Lung (tissue), 16 donors: ENCODE measurements around the gene RAB13. TPM values are rescaled to one million over a fixed set of nuclear protein-coding genes. Genes with fewer than 3 reads are reported as not detected.
"Not testable (repeated sequence)": the region's sequence is repeated elsewhere in the genome, so short reads cannot be mapped to it uniquely, and the experiment has no call there.

ENCODE experiments used
- ATAC-seq: fragments of 200-7000 bp; cut with Tn5 transposase; one replicate; pipeline ENCODE4 v1.9.1; 2020; ENCODE audit warnings: moderate number of reproducible peaks; ENCODE audit not compliant: insufficient read depth, low FRiP score
- DNase-seq, 3 donors: peaks; one replicate each; pipeline ENCODE4 v3.0.0-alpha.2; 2013 to 2017
- H3K27ac ChIP-seq, 2 donors: one replicate each; pipeline ENCODE4 v1.5.1; 2013; ENCODE audit warnings: mild to moderate bottlenecking in 2 of 2, moderate library complexity in 2 of 2, control low read depth in 1 of 2, inconsistent platforms in 1 of 2, low read depth in 1 of 2, low read length in 1 of 2
- H3K27me3 ChIP-seq, 3 donors: one replicate each; pipeline ENCODE4 v1.5.1; 2013; ENCODE audit warnings: low read length in 2 of 3; ENCODE audit not compliant: control insufficient read depth in 3 of 3, insufficient read depth in 3 of 3
- H3K36me3 ChIP-seq, 4 donors: one replicate each; pipeline ENCODE4 v1.5.1; 2013; ENCODE audit warnings: low read length in 4 of 4, mild to moderate bottlenecking in 1 of 4, moderate library complexity in 1 of 4; ENCODE audit not compliant: control insufficient read depth in 4 of 4, insufficient read depth in 4 of 4
- H3K4me1 ChIP-seq, 5 donors: one replicate each; pipeline ENCODE4 v1.5.1; 2013; ENCODE audit warnings: low read length in 5 of 5, mild to moderate bottlenecking in 2 of 5, moderate library complexity in 1 of 5; ENCODE audit not compliant: control insufficient read depth in 5 of 5, insufficient read depth in 5 of 5
- H3K4me3 ChIP-seq: one replicate; pipeline ENCODE4 v1.5.1; 2013; ENCODE audit warnings: mild to moderate bottlenecking, control low read depth, moderate library complexity
- H3K9ac ChIP-seq, 2 donors: one replicate each; pipeline ENCODE4 v1.5.1; 2013; ENCODE audit warnings: low read length in 2 of 2, control low read depth in 1 of 2; ENCODE audit not compliant: insufficient read depth in 1 of 2
- H3K9me3 ChIP-seq, 4 donors: one replicate each; pipeline ENCODE4 v1.5.1; 2013; ENCODE audit warnings: low read length in 3 of 4, mild to moderate bottlenecking in 1 of 4, moderate library complexity in 1 of 4; ENCODE audit not compliant: control insufficient read depth in 4 of 4, insufficient read depth in 3 of 4
- CTCF ChIP-seq: IDR thresholded peaks from 2 replicates; pipeline ENCODE4 v1.5.1; 2012; ENCODE audit warnings: mild to moderate bottlenecking; ENCODE audit errors: control extremely low read depth, extremely low read depth
- WGBS, 2 donors: extraction: QIAGEN DNeasy Blood & Tissue Kit; methylation state at CpG; one replicate each; pipeline ENCODE4 v1.1.7; 2013; 5-methylcytosine and 5-hydroxymethylcytosine counted together
- long read RNA-seq, 5 donors: transcript quantifications; one replicate each; lab custom pipeline, GENCODE V29; 2026
- polyA plus RNA-seq, 2 donors: library from polyadenylated mRNA; stranded (reverse); fragments of 200-250 nt; gene quantifications; one replicate each; pipeline ENCODE4 v1.2.1, GENCODE V29; 2013
- total RNA-seq, 2 donors: library from RNA; depleted of rRNA in 1 of 2; stranded (reverse); fragments of >200 nt in 1 of 2; gene quantifications; one replicate each; pipeline ENCODE4 v1.2.1, GENCODE V29; 2014 to 2021
- donor health status: control.
- donor health status: control.
- donor health status: Bipolar disorder and iron deficiency.
- donor health status: healthy.
- donor health status: DM: yes; HTN: yes; CAD: no.

The RAB13 gene
- total RNA-seq (100 to 1,000 TPM in 1 of 2 donors, 10 to 100 TPM in 1; 54.6 to 105 TPM), polyA plus RNA-seq (100 to 1,000 TPM; 171 to 229 TPM)
- long read RNA-seq, donor 1, transcript RAB13-201 (8 exons, 1,176 nt) = major isoform, 105 of 129 reads
- long read RNA-seq, donor 1, transcript RAB13-202 (3 exons, 2,123 nt) = minor isoform, 5 of 129 reads
- long read RNA-seq, donor 1, partial matches to known transcripts = 17 of 129 reads
- long read RNA-seq, donor 1, other reads (novel, unspliced or antisense) = 0 of 129 reads
- long read RNA-seq, donor 2, transcript RAB13-201 (8 exons, 1,176 nt) = major isoform, 40 of 105 reads
- long read RNA-seq, donor 2, partial matches to known transcripts = 63 of 105 reads
- long read RNA-seq, donor 2, other reads (novel, unspliced or antisense) = 0 of 105 reads
- long read RNA-seq, donor 3, transcript RAB13-201 (8 exons, 1,176 nt) = major isoform, 49 of 124 reads
- long read RNA-seq, donor 3, partial matches to known transcripts = 74 of 124 reads
- long read RNA-seq, donor 3, other reads (novel, unspliced or antisense) = 0 of 124 reads
- long read RNA-seq, donor 4, transcript RAB13-201 (8 exons, 1,176 nt) = major isoform, 34 of 443 reads
- long read RNA-seq, donor 4, partial matches to known transcripts = 372 of 443 reads
- long read RNA-seq, donor 4, other reads (novel, unspliced or antisense) = 37 of 443 reads
- long read RNA-seq, donor 5, transcript RAB13-201 (8 exons, 1,176 nt) = major isoform, 96 of 274 reads
- long read RNA-seq, donor 5, partial matches to known transcripts = 173 of 274 reads
- long read RNA-seq, donor 5, other reads (novel, unspliced or antisense) = 0 of 274 reads

- peak; percentile 61 for ATAC-seq
- Histone ChIP-seq H3K4me1 (peaks cover 2 to 25% (median 5%) of the 10 kb centered on the region in 5 donors), H3K4me3 (peak within 1 kb of the TSS; percentile 49), H3K27me3 (no peaks in the 10 kb centered on the region), H3K27ac (peak within 1 kb of the TSS; percentile 91 to 93), H3K36me3 (peaks cover 0 to 13% (median 6%) of the 10 kb centered on the region in 4 donors), H3K9me3 (no peaks in the 10 kb centered on the region), H3K9ac (peak within 1 kb of the TSS; percentile 59 to 94)
- 2% methylated on average over 30 to 32 of the region's 32 CpGs for WGBS, 2 donors
- no peak for TF ChIP-seq CTCF
- peak; percentile 93 to 94 (median 93) for DNase-seq
These were observed at the start of gene RAB13 for GRCh38 chr1:153985941-153986761. TSS of gene RAB13 (minus strand) at chr1:153986339. CDS start at chr1:153986236, 103 bp downstream.

GRCh38 chr1:154033697-154034096, 47.6 kb upstream of the RAB13 start:
- not testable (repeated sequence) for H3K4me1 ChIP-seq, H3K4me3 ChIP-seq, ATAC-seq, H3K27ac ChIP-seq, DNase-seq, H3K9ac ChIP-seq, H3K36me3 ChIP-seq, H3K27me3 ChIP-seq
- peaks cover 0 to 12% (median 0%) of the 10 kb centered on the region in 4 donors for H3K9me3 ChIP-seq
- WGBS, 2 donors = 98% methylated on average over 1 of the region's 1 CpG

- no peak for ATAC-seq
- Histone ChIP-seq H3K27me3 (no peaks in the 10 kb centered on the region), H3K36me3 (no peaks in the 10 kb centered on the region), H3K27ac (no peak overlapping the region), H3K9ac (no peak overlapping the region), H3K4me3 (no peak overlapping the region), H3K9me3 (no peaks in the 10 kb centered on the region), H3K4me1 (no peaks in the 10 kb centered on the region)
- TF ChIP-seq CTCF = no peak
- WGBS, 2 donors = 86 to 100% methylated on average over 1 of the region's 1 CpG
- no peak for DNase-seq
These were observed 33.8 kb upstream of the RAB13 start for GRCh38 chr1:154019940-154020339.
